OCI-LY3 (cell line): ENCODE data around the gene VAV2.

Experiments
- EZH2phosphoT487 ChIP-seq: fragments of 200-600 bp; shearing (Covaris generic); IDR thresholded peaks from 2 replicates; pipeline ENCODE4 v1.6.1; 2018; ENCODE audit warnings: antibody characterized with exemption, mixed run types, low read depth
- TF ChIP-seq, protein P1 (sequence below): fragments of 200-600, 300-600 bp; sonication (generic); IDR thresholded peaks from 2 replicates; pipeline ENCODE4 v1.5.1; 2014; ENCODE audit warnings: antibody characterized with exemption, low read length, low read depth

DNA sequence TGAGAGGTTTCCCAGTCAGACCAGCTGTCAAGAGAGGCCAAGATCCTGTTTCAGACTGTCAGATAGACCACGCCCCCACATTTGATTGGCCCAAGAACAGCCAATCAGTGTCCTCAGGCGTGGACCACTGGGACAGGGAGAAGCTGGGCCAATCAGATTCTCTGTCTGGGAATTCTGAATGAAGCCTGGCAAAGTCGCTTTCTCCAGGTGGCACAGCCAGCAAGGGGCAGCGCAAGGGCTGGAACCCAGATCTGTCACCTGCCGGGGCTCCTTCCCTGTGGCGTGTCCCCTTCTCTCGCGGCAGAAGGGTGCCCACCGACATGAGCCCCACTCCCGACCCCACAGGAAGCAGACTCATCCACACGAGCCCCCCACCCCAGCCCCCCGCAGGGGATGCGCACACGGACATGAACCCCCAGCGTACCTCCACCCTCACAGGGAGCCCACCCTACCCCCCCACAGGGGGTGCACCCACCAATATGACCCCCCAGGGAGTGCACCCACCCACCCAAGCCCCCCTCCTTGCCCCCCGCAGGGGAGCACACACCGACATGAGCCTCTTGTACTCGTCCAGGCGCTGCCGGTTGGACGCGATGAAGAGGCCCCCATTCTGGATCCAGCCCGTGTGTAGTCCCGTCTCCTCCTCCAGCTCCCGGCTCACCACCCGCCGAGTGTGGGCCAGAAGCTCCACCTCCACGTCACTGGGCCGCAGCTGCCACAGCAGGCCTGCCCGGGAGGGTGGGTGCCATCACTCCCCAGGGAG lies 260.1 kb downstream of the VAV2 start:
- TF ChIP-seq, protein P1, sequence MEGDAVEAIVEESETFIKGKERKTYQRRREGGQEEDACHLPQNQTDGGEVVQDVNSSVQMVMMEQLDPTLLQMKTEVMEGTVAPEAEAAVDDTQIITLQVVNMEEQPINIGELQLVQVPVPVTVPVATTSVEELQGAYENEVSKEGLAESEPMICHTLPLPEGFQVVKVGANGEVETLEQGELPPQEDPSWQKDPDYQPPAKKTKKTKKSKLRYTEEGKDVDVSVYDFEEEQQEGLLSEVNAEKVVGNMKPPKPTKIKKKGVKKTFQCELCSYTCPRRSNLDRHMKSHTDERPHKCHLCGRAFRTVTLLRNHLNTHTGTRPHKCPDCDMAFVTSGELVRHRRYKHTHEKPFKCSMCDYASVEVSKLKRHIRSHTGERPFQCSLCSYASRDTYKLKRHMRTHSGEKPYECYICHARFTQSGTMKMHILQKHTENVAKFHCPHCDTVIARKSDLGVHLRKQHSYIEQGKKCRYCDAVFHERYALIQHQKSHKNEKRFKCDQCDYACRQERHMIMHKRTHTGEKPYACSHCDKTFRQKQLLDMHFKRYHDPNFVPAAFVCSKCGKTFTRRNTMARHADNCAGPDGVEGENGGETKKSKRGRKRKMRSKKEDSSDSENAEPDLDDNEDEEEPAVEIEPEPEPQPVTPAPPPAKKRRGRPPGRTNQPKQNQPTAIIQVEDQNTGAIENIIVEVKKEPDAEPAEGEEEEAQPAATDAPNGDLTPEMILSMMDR = no peak
- no peak for TF ChIP-seq EZH2phosphoT487
